Neural progenitor cell (in vitro differentiated cells): ENCODE results near the gene CREBBP. TPM values are rescaled to one million over a fixed set of nuclear protein-coding genes. Genes with fewer than 3 reads are reported as not detected.

Experiments
- DNase-seq: peaks from one replicate; pipeline ENCODE4 v3.0.0-alpha.2; 2016; ENCODE audit warnings: low spot score
- H2AFZ ChIP-seq: fragments of 200-600 bp; sonication (generic); replicated peaks from 2 replicates; pipeline ENCODE4 v1.6.1; 2016; ENCODE audit warnings: antibody characterized with exemption
- H3F3A ChIP-seq: fragments of 200-600 bp; sonication (generic); 2 replicates; pipeline ENCODE4 v1.6.1; 2016; ENCODE audit warnings: antibody characterized with exemption, low read depth
- H3K27ac ChIP-seq: fragments of 200-600 bp; sonication (generic); 2 replicates; pipeline ENCODE4 v1.5.1; 2016; ENCODE audit warnings: mild to moderate bottlenecking
- H3K27me3 ChIP-seq: fragments of 200-600 bp; sonication (generic); 2 replicates; pipeline ENCODE4 v1.6.1; 2016; ENCODE audit warnings: mild to moderate bottlenecking, moderate library complexity
- H3K36me3 ChIP-seq: fragments of 200-600 bp; sonication (generic); 2 replicates; pipeline ENCODE4 v1.5.1; 2016
- H3K4me1 ChIP-seq: fragments of 200-600 bp; sonication (generic); 2 replicates; pipeline ENCODE4 v1.6.1; 2016; ENCODE audit warnings: mixed run types
- H3K4me2 ChIP-seq: fragments of 200-600 bp; sonication (generic); 2 replicates; pipeline ENCODE4 v1.6.1; 2016
- H3K4me3 ChIP-seq: fragments of 200-600 bp; sonication (generic); 2 replicates; pipeline ENCODE4 v1.5.1; 2016
- H3K79me2 ChIP-seq: fragments of 200-600 bp; sonication (generic); 2 replicates; pipeline ENCODE4 v1.6.1; 2016; ENCODE audit warnings: low read depth
- H3K9ac ChIP-seq: fragments of 200-600 bp; sonication (generic); 2 replicates; pipeline ENCODE4 v1.6.1; 2016
- H3K9me3 ChIP-seq: fragments of 200-600 bp; sonication (generic); 2 replicates; pipeline ENCODE4 v1.5.1; 2016; ENCODE audit warnings: low read depth
- H4K20me1 ChIP-seq: fragments of 200-600 bp; sonication (generic); 2 replicates; pipeline ENCODE4 v1.6.1; 2016; ENCODE audit warnings: low read depth
- H3K27ac Mint-ChIP-seq: 3 replicates; pipeline ENCODE4 v1.8.0; 2021; ENCODE audit warnings: mixed read lengths
- H3K27me3 Mint-ChIP-seq: 2 replicates; pipeline ENCODE4 v1.8.0; 2022; ENCODE audit warnings: low read depth, mild to moderate bottlenecking, inconsistent platforms, moderate library complexity, mixed read lengths; ENCODE audit not compliant: insufficient read depth
- H3K36me3 Mint-ChIP-seq: 3 replicates; pipeline ENCODE4 v1.8.0; 2021; ENCODE audit warnings: mixed read lengths
- H3K4me1 Mint-ChIP-seq: 3 replicates; pipeline ENCODE4 v1.8.0; 2021; ENCODE audit warnings: mixed read lengths
- H3K4me3 Mint-ChIP-seq: 3 replicates; pipeline ENCODE4 v1.8.0; 2021; ENCODE audit warnings: mild to moderate bottlenecking, moderate library complexity, mixed read lengths
- H3K9me3 Mint-ChIP-seq: 3 replicates; pipeline ENCODE4 v1.8.0; 2020; ENCODE audit warnings: mixed read lengths
- EZH2 ChIP-seq: fragments of 200-600 bp; sonication (generic); IDR thresholded peaks from 2 replicates; pipeline ENCODE4 v1.6.1; 2017; ENCODE audit warnings: antibody characterized with exemption, mild to moderate bottlenecking, moderate library complexity
- EZH2phosphoT487 ChIP-seq: fragments of 200-600 bp; sonication (generic); IDR thresholded peaks from 2 replicates; pipeline ENCODE4 v1.6.1; 2017; ENCODE audit warnings: antibody characterized with exemption
- total RNA-seq: library from RNA; depleted of rRNA; stranded (reverse); fragments of >200 nt; gene quantifications from 2 replicates; pipeline ENCODE4 v1.2.3, GENCODE V29; 2015; ENCODE audit warnings: low replicate concordance
- TF ChIP-seq, protein P1 (sequence below): fragments of 200-600 bp; sonication (generic); IDR thresholded peaks from 2 replicates; pipeline ENCODE4 v1.5.1; 2017; ENCODE audit warnings: antibody characterized with exemption, mild to moderate bottlenecking

CREBBP gene
- total RNA-seq, 1 donor from 2014 or later: 60.6 TPM

DNA sequence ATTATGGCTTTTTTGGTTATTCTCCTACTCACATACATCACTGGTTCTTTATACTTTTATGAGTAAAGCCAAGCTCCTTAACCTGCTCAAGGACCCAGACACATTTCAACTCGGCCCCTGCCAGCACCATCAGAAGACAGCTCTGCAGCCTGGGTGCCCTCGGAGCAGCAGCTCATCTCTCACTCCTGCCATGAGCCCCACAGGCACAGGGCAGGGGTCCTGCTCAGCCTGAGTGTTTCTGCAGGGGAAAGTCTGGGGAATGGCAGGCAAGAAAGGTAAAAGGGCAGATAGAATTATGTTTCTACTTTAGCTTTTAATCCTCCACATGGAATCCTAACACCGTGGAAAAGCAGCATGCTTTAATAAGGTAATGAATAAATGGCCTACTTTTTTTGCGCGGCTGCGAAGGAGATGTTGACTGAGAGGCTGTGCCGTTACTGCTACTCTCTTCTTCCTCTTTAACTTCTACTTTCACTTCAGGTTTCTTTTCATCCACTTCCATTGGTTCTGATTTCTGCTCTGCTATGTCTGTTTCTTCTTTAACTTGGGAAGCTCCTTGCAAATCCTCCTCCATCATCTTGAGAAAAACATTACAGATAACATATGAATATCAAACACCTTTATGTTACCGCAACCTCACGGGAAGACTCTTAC, 113.1 kb downstream of the CREBBP start:
- H3K27me3 ChIP-seq: no peaks in the 10 kb centered on the region
- H3K4me1 Mint-ChIP-seq: no peaks in the 10 kb centered on the region
- peaks cover 11% of the 10 kb centered on the region for H3K79me2 ChIP-seq
- H4K20me1 ChIP-seq: peaks cover 12% of the 10 kb centered on the region
- DNase-seq: no peak
- H3K27me3 Mint-ChIP-seq: peaks cover 3% of the 10 kb centered on the region
- H3K27ac ChIP-seq: no peak overlapping the region
- no peak overlapping the region for H3K4me3 ChIP-seq
- TF ChIP-seq, protein P1, sequence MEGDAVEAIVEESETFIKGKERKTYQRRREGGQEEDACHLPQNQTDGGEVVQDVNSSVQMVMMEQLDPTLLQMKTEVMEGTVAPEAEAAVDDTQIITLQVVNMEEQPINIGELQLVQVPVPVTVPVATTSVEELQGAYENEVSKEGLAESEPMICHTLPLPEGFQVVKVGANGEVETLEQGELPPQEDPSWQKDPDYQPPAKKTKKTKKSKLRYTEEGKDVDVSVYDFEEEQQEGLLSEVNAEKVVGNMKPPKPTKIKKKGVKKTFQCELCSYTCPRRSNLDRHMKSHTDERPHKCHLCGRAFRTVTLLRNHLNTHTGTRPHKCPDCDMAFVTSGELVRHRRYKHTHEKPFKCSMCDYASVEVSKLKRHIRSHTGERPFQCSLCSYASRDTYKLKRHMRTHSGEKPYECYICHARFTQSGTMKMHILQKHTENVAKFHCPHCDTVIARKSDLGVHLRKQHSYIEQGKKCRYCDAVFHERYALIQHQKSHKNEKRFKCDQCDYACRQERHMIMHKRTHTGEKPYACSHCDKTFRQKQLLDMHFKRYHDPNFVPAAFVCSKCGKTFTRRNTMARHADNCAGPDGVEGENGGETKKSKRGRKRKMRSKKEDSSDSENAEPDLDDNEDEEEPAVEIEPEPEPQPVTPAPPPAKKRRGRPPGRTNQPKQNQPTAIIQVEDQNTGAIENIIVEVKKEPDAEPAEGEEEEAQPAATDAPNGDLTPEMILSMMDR: no peak
- no peak for TF ChIP-seq EZH2phosphoT487
- TF ChIP-seq EZH2: no peak
- H3K9me3 Mint-ChIP-seq: no peaks in the 10 kb centered on the region
- H3K9ac ChIP-seq: no peak overlapping the region
- no peak overlapping the region for H2AFZ ChIP-seq
- no peaks in the 10 kb centered on the region for H3F3A ChIP-seq
- H3K4me1 ChIP-seq: no peaks in the 10 kb centered on the region
- H3K36me3 ChIP-seq: peaks cover 5% of the 10 kb centered on the region
- no peak overlapping the region for H3K27ac Mint-ChIP-seq
- no peaks in the 10 kb centered on the region for H3K9me3 ChIP-seq
- peaks cover 24% of the 10 kb centered on the region for H3K36me3 Mint-ChIP-seq
- no peak overlapping the region for H3K4me3 Mint-ChIP-seq
- no peak overlapping the region for H3K4me2 ChIP-seq

DNA sequence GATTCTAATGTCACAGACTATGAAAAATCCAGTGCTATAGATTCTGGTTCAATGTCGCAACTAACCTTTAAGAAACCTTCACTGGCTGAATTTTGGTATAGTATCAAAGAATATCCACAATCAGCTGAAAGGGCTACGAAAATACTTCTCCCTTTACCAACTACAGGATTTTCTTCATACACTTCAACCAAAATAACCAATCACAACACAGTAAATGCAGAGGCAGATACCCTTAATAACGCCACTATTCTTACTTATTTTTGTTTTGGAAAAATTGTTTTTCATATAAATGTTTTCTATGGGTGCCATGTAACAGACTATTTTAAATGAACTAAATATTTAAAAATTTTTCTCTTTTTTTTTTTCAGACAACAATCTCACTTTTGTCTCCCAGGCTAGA, 114.3 kb downstream of the CREBBP start:
- no peaks in the 10 kb centered on the region for H3F3A ChIP-seq
- peaks cover 15% of the 10 kb centered on the region for H3K79me2 ChIP-seq
- H3K4me1 Mint-ChIP-seq: no peaks in the 10 kb centered on the region
- peaks cover 29% of the 10 kb centered on the region for H3K36me3 Mint-ChIP-seq
- no peak for DNase-seq
- H3K4me1 ChIP-seq: no peaks in the 10 kb centered on the region
- no peak overlapping the region for H3K4me3 ChIP-seq
- no peak overlapping the region for H3K27ac ChIP-seq
- H3K27me3 Mint-ChIP-seq: peaks cover 3% of the 10 kb centered on the region
- no peaks in the 10 kb centered on the region for H3K9me3 Mint-ChIP-seq
- H3K9ac ChIP-seq: no peak overlapping the region
- no peak overlapping the region for H3K27ac Mint-ChIP-seq
- H3K9me3 ChIP-seq: no peaks in the 10 kb centered on the region
- H2AFZ ChIP-seq: no peak overlapping the region
- H3K36me3 ChIP-seq: peaks cover 5% of the 10 kb centered on the region
- no peak overlapping the region for H3K4me3 Mint-ChIP-seq
- peaks cover 12% of the 10 kb centered on the region for H4K20me1 ChIP-seq
- TF ChIP-seq, protein P1: no peak
- TF ChIP-seq EZH2phosphoT487 (no peak), EZH2 (no peak)
- no peaks in the 10 kb centered on the region for H3K27me3 ChIP-seq
- no peak overlapping the region for H3K4me2 ChIP-seq

DNA sequence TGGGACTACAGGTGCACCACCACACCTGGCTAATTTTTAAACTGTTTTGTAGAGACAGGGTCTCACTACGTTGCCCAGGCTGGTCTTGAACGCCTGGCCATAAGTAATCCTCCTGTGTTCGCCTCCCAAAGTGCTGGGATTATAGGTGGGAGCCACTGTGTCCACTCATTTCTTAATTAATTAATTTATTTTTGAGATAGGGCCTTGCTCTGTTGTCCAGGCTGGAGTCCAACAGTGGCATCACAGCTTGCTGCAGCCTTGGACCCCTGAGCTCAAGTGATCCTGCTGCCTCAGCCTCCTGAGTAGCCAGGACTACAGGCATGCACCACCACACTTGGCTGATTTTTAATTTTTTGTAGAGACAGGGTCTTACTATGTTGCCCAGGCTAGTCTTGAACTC, 116.1 kb downstream of the CREBBP start:
- TF ChIP-seq, protein P1: no peak
- TF ChIP-seq EZH2phosphoT487: no peak
- TF ChIP-seq EZH2: no peak
- Mint-ChIP-seq H3K9me3 (no peaks in the 10 kb centered on the region), H3K36me3 (peaks cover 22% of the 10 kb centered on the region), H3K27ac (no peak overlapping the region), H3K4me1 (no peaks in the 10 kb centered on the region), H3K27me3 (peaks cover 3% of the 10 kb centered on the region), H3K4me3 (no peak overlapping the region)
- no peak for DNase-seq
- Histone ChIP-seq H3K27me3 (no peaks in the 10 kb centered on the region), H3K4me3 (no peak overlapping the region), H3K4me1 (no peaks in the 10 kb centered on the region), H3K4me2 (no peak overlapping the region), H3F3A (no peaks in the 10 kb centered on the region), H2AFZ (no peak overlapping the region), H3K27ac (no peak overlapping the region), H3K9me3 (no peaks in the 10 kb centered on the region), H3K79me2 (peaks cover 15% of the 10 kb centered on the region), H4K20me1 (peaks cover 15% of the 10 kb centered on the region), H3K9ac (no peak overlapping the region), H3K36me3 (peaks cover 5% of the 10 kb centered on the region)
